KG1 (cell line): ENCODE measurements around the gene KLF13.
A peak's percentile ranks its signal among the peaks of the same experiment; 100 is the strongest.

Source experiments
- DNase-seq: peaks from one replicate; lab custom pipeline; 2025; lab: John Stamatoyannopoulos, UW

Gene KLF13

GRCh38 chr15:31402511-31403056 lies 75.9 kb downstream of the KLF13 start:
- no peak for DNase-seq

DNA sequence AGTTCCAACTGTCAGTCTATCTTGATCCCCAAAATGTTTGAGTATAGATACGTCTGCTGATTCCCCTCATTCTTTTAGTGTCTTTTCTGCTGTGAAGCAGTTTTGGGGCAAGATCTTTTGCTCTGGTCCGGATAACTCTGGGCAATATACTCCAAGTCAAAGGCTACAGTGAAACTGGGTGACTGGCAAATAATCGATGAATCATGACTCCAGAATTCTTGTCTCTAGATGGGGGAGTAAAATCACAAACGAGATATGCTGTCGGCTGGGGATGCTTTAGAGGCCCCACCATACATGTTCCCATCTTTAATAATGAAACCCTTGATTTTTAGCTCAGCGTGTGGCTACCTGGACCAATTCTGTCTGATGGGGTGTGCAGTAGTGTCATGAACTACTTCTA lies 76.5 kb downstream of the KLF13 start:
- no peak for DNase-seq

GRCh38 chr15:31403606-31404005 lies 77.0 kb downstream of the KLF13 start:
- DNase-seq = no peak

DNA sequence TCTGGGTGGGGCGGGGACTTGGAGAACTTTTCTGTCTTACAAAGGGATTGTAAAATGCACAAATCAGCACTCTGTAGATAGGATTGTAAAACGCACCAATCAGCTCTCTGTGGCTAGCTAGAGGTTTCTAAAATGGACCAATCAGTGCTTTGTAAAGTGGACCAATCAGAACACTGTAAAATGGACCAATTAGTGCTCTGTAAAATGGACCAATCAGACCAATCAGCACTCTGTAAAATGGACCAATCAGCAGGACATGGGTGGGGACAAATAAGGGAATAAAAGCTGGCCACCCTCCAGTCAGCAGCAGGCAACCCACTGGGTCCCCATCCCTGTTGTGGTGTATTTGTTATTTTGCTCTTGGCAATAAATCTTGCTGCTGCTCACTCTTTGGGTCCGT lies 77.7 kb downstream of the KLF13 start:
- no peak for DNase-seq

- DNase-seq = peak; percentile 45
Observed at GRCh38 chr15:31405200-31405920, 78.7 kb downstream of the KLF13 start.

DNA sequence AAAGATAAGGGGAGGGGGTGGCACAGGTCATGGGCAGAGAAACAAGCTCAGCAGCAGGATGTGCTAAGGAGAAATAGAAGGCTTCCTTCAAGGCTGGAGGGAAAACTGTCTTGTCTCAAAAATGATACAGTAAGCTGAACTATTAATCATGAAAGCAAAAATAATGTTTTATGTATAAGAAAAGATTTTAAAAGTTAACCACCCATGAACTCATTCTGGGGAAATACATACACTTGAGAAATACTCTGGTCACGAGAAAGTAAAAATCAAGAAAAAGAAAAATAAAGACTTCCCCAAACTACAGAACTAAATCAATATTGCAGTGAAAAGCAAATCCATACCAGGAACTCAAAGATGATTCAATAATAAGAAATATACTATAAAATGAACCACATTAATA lies 80.7 kb downstream of the KLF13 start:
- no peak for DNase-seq

DNA sequence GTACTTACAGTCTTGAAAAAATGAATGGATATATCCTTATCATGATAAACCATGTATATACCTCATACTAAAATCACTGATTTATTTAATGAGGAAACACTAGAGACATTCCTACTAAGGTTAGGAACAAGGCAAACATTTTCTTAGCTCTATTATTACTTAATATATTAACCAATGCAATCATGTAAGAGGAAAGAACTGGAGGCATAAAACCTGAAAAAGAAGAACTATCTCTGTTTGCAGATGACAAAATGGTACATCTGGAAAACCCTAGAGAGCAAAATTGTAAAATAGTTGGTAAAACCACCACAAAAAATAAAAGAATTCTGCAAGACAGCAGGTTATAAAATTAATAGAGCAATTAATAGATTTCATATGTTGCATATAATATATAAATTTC lies 81.2 kb downstream of the KLF13 start:
- no peak for DNase-seq

GRCh38 chr15:31408724-31409123 lies 82.1 kb downstream of the KLF13 start:
- no peak for DNase-seq

DNA sequence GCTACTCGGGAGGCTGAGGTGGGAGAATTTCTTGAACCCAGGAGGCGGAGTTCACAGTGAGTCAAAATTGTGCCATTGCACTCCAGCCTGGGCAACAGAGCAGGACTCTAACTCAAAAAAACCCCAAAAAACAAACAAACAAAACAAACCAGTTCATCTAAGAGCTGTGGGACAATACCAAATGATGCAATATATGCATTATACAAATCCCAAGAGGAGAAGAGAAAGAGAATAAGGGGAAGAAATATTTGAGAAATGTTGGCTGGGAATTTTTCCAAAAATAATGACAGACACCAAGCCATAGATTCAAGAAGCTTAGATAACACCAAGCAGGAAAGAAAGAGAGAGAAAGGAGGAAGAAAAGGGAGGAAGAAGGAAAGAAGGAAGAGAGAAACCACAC lies 82.5 kb downstream of the KLF13 start:
- DNase-seq = no peak

DNA sequence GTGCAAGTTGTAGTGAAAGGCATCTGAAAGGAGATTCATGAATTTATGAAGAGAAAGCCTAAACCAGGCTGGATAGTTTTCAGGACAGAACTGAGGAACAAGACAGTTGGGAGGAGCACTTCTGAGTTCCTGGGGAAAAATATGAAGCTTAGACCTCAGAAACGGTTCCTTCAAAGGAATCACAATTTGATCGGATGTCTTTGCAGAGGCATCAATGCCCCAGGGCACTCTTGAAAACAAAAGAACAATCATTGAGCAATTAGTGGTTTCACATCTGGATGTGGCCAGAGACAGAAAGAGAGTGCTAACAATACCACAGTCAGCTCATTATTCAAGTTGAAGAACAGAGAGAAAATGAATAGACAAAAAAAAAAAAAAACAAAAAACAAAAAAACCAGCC lies 86.2 kb downstream of the KLF13 start:
- DNase-seq = no peak

GRCh38 chr15:31415201-31415600 lies 88.6 kb downstream of the KLF13 start:
- DNase-seq = no peak

DNA sequence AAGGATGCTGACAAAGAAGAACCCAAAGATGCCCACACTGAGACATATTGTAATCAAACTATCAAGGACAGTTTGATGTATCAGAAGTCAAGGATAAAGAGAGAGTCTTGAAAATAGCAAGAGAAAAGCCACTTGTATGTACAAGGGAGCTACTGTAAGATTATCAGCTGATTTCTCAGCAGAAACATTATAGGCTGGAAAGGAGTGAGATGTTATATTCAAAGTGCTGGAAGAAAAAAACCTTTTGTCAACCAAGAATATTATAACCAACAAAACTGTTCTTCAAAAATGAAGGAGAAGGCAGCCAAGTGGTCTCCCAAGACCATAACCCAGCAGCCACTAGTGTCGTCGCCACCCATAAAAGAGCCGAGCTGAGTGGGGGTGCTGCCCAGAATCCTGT lies 93.2 kb downstream of the KLF13 start:
- DNase-seq = no peak

DNA sequence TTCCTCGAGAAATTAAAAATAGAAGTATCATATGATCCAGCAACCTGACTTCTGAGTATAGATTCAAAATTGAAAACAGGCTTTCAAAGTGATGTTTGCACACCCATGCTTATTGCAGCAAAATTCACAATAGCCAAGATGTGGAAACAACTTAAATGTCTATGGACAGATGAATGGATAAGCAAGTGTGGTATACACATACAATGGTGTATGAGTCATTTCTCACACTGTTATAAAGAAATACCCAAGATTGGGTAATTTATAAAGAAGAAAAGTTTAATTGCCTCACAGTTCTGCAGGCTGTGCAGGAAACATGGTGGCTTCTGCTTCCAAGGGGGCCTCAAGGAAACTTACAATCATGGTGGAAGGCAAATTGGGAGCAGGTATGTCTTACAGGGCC lies 100.8 kb downstream of the KLF13 start:
- DNase-seq = no peak
